Suprapubic skin (tissue), 4 donors: ENCODE data around the gene SIRT5.

Source experiments
- EP300 ChIP-seq: sonication (generic); formaldehyde crosslinking; IDR thresholded peaks from one replicate; pipeline ENCODE4 v1.6.1; 2017; ENCODE audit warnings: antibody characterized with exemption
- POLR2A ChIP-seq, 2 donors: fragments of 450-650 bp; IDR thresholded peaks; one replicate each; pipeline ENCODE4 v1.6.1; 2017; ENCODE audit warnings: antibody characterized with exemption in 2 of 2, mild to moderate bottlenecking in 2 of 2, moderate library complexity in 2 of 2
- POLR2AphosphoS5 ChIP-seq, 3 donors: sonication (generic); formaldehyde crosslinking; IDR thresholded peaks; one replicate each; pipeline ENCODE4 v1.6.1; 2017; ENCODE audit warnings: antibody characterized with exemption in 3 of 3
- TF ChIP-seq, protein P1 (sequence below), 2 donors: fragments of 200-600 bp in 1 of 2; fragments of 450-650 bp in 1 of 2; sonication (generic) in 1 of 2; IDR thresholded peaks; one replicate each; pipeline ENCODE4 v1.5.1; 2016 to 2019; ENCODE audit warnings: antibody characterized with exemption in 2 of 2, mild to moderate bottlenecking in 1 of 2, moderate library complexity in 1 of 2

DNA sequence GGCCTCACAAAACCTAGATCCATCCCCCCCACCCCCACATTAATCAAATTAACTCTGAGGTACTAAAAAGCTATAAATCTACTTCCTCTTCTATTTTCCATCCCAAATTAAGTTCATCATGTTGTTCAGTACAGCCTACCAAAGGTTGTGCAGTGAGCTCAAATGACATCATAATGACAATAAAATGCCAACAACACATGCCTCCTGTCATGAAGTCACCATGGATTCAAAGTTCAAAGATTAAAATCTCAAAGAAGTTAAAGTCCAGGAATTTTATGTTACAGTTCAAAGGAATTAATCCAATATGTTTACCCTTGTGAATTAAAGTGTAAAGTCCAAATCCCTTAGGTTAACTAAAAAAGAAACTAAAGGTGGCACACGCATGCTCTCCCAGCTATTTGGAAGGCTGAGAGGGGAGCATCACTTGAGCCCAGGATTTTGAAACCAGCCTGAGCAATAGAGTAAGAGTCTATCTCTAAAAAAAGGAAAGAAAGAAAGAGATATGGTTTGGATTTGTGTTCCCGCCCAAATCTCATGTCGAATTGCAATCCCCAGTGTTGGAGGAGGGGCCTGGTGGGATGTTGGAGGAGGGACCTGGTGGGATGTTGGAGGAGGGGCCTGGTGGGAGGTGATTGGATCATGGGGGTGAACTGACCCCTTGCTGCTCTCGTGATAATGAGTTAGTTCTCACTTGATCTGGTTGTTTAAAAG, 25.7 kb upstream of the SIRT5 start:
- TF ChIP-seq, protein P1, sequence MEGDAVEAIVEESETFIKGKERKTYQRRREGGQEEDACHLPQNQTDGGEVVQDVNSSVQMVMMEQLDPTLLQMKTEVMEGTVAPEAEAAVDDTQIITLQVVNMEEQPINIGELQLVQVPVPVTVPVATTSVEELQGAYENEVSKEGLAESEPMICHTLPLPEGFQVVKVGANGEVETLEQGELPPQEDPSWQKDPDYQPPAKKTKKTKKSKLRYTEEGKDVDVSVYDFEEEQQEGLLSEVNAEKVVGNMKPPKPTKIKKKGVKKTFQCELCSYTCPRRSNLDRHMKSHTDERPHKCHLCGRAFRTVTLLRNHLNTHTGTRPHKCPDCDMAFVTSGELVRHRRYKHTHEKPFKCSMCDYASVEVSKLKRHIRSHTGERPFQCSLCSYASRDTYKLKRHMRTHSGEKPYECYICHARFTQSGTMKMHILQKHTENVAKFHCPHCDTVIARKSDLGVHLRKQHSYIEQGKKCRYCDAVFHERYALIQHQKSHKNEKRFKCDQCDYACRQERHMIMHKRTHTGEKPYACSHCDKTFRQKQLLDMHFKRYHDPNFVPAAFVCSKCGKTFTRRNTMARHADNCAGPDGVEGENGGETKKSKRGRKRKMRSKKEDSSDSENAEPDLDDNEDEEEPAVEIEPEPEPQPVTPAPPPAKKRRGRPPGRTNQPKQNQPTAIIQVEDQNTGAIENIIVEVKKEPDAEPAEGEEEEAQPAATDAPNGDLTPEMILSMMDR (IDR thresholded peaks at IDR 0.05): no peak
- TF ChIP-seq POLR2A (IDR thresholded peaks at IDR 0.05): no peak
- no peak for TF ChIP-seq POLR2AphosphoS5 (IDR thresholded peaks at IDR 0.05)
- TF ChIP-seq EP300: no peak
